ENCODE measurements around the gene SMYD3. TPM values are rescaled to one million over a fixed set of nuclear protein-coding genes. Genes with fewer than 3 reads are reported as not detected.

The SMYD3 gene
- total RNA-seq, 1 donor from 2014 or later, result 31.9 TPM

- Mint-ChIP-seq H3K4me1 (ENCODE audit: low read depth) (no peaks in the 10 kb centered on the region), H3K4me3 (ENCODE audit: low read depth) (no peak overlapping the region), H3K27me3 (peaks cover 1% of the 10 kb centered on the region), H3K36me3 (ENCODE audit: insufficient read depth) (no peaks in the 10 kb centered on the region), H3K27ac (no peak overlapping the region), H3K9me3 (ENCODE audit: low read depth) (no peaks in the 10 kb centered on the region)
- DNase-seq (ENCODE audit: low spot score, unreplicated experiment), result no peak
- no peak for TF ChIP-seq CTCF (IDR thresholded peaks at IDR 0.05; ENCODE audit: unreplicated experiment)
Measured at GRCh38 chr1:246317332-246318035, 189.6 kb downstream of the SMYD3 start.

- H3K27ac Mint-ChIP-seq, result no peak overlapping the region
- no peak for TF ChIP-seq CTCF (IDR thresholded peaks at IDR 0.05; ENCODE audit: unreplicated experiment)
- H3K36me3 Mint-ChIP-seq (ENCODE audit: insufficient read depth), result no peaks in the 10 kb centered on the region
- no peaks in the 10 kb centered on the region for H3K9me3 Mint-ChIP-seq (ENCODE audit: low read depth)
- H3K4me3 Mint-ChIP-seq (ENCODE audit: low read depth), result no peak overlapping the region
- no peak for DNase-seq (ENCODE audit: low spot score, unreplicated experiment)
- H3K27me3 Mint-ChIP-seq, result no peaks in the 10 kb centered on the region
- peaks cover 2% of the 10 kb centered on the region for H3K4me1 Mint-ChIP-seq (ENCODE audit: low read depth)
Measured at GRCh38 chr1:246311461-246311860, 195.6 kb downstream of the SMYD3 start.

GRCh38 chr1:246309247-246309884 is 197.7 kb downstream of the SMYD3 start:
- Mint-ChIP-seq H3K4me3 (ENCODE audit: low read depth) (no peak overlapping the region), H3K36me3 (ENCODE audit: insufficient read depth) (no peaks in the 10 kb centered on the region), H3K9me3 (ENCODE audit: low read depth) (no peaks in the 10 kb centered on the region), H3K4me1 (ENCODE audit: low read depth) (peaks cover 2% of the 10 kb centered on the region), H3K27ac (no peak overlapping the region), H3K27me3 (no peaks in the 10 kb centered on the region)
- no peak for DNase-seq (ENCODE audit: low spot score, unreplicated experiment)
- TF ChIP-seq CTCF (IDR thresholded peaks at IDR 0.05; ENCODE audit: unreplicated experiment), result no peak

GRCh38 chr1:246308533-246309075 is 198.5 kb downstream of the SMYD3 start:
- H3K4me1 Mint-ChIP-seq (ENCODE audit: low read depth), result peaks cover 2% of the 10 kb centered on the region
- no peak overlapping the region for H3K4me3 Mint-ChIP-seq (ENCODE audit: low read depth)
- TF ChIP-seq CTCF (IDR thresholded peaks at IDR 0.05; ENCODE audit: unreplicated experiment), result no peak
- DNase-seq (ENCODE audit: low spot score, unreplicated experiment), result no peak
- no peaks in the 10 kb centered on the region for H3K27me3 Mint-ChIP-seq
- H3K36me3 Mint-ChIP-seq (ENCODE audit: insufficient read depth), result no peaks in the 10 kb centered on the region
- H3K27ac Mint-ChIP-seq, result no peak overlapping the region
- no peaks in the 10 kb centered on the region for H3K9me3 Mint-ChIP-seq (ENCODE audit: low read depth)

GRCh38 chr1:246306415-246307037 is 200.6 kb downstream of the SMYD3 start:
- H3K4me1 Mint-ChIP-seq (ENCODE audit: low read depth), result peaks cover 2% of the 10 kb centered on the region
- H3K4me3 Mint-ChIP-seq (ENCODE audit: low read depth), result no peak overlapping the region
- DNase-seq (ENCODE audit: low spot score, unreplicated experiment), result no peak
- no peak overlapping the region for H3K27ac Mint-ChIP-seq
- H3K9me3 Mint-ChIP-seq (ENCODE audit: low read depth), result no peaks in the 10 kb centered on the region
- H3K27me3 Mint-ChIP-seq, result no peaks in the 10 kb centered on the region
- TF ChIP-seq CTCF (IDR thresholded peaks at IDR 0.05; ENCODE audit: unreplicated experiment), result no peak
- no peaks in the 10 kb centered on the region for H3K36me3 Mint-ChIP-seq (ENCODE audit: insufficient read depth)

All from progenitor cell of endocrine pancreas (in vitro differentiated cells).